A549 (cell line): Measurements from ENCODE around the gene EOMES. TPM values are rescaled to one million over a fixed set of nuclear protein-coding genes. Genes with fewer than 3 reads are reported as not detected.

Source experiments
- ATAC-seq, 2 experiments: fragments of 200-7000 bp in 1 of 2; fragments of >200 bp in 1 of 2; cut with Nextera tagmentation in 1 of 2; cut with Tn5 transposase in 1 of 2; 3 replicates each; pipeline versions ENCODE4 v1.8.0 to v1.9.1; 2018 to 2020; ENCODE audit warnings: mild to moderate bottlenecking in 1 of 2, moderate library complexity in 1 of 2
- CTCF ChIA-PET: fragments of 300-600 bp; sonication (Branson Sonifier 250); formaldehyde crosslinking; extraction: SDS; loops from one replicate; lab custom pipeline; 2021; ENCODE audit warnings: antibody characterized with exemption, inconsistent platforms; lab: Yijun Ruan, JAX
- POLR2A ChIA-PET: fragments of 350-600 bp; formaldehyde crosslinking; extraction: SDS; loops from one replicate; lab custom pipeline; 2021; ENCODE audit warnings: antibody characterized with exemption, inconsistent platforms; lab: Yijun Ruan, JAX
- DNase-seq, 2 experiments: peaks; one replicate each; pipeline versions ENCODE4 v3.0.0 to v3.0.0-alpha.2; 2011 to 2016; ENCODE audit warnings: low read depth in 1 of 2, low spot score in 1 of 2
- FAIRE-seq: peaks from 2 replicates; lab custom pipeline; 2011; peaks lifted over from hg19 to GRCh38; lab: Jason Lieb, UNC
- H3K27ac ChIP-seq, 2 experiments: fragments of >200 bp; sonication (Bioruptor Twin); formaldehyde crosslinking; 3 replicates each; pipeline ENCODE4 v1.5.1; 2016 to 2017
- H3K4me1 ChIP-seq: fragments of >200 bp; sonication (Bioruptor Twin); formaldehyde crosslinking; 3 replicates; pipeline ENCODE4 v1.6.1; 2016
- H3K4me2 ChIP-seq: fragments of >200 bp; sonication (Bioruptor Twin); formaldehyde crosslinking; 3 replicates; pipeline ENCODE4 v1.6.1; 2016
- H3K4me3 ChIP-seq: fragments of >200 bp; sonication (Bioruptor Twin); formaldehyde crosslinking; 3 replicates; pipeline ENCODE4 v1.5.1; 2016
- H3K9me3 ChIP-seq: fragments of >200 bp; sonication (Bioruptor Twin); formaldehyde crosslinking; 3 replicates; pipeline ENCODE4 v1.6.1; 2016
- BHLHE40 ChIP-seq: IDR thresholded peaks from 2 replicates; pipeline ENCODE4 v1.6.1; 2012; ENCODE audit warnings: low read depth, low read length, inconsistent platforms
- CBX8 ChIP-seq: fragments of 200-600 bp; sonication (generic); IDR thresholded peaks from 2 replicates; pipeline ENCODE4 v1.6.1; 2016
- CHD2 ChIP-seq: fragments of 150-350 bp; IDR thresholded peaks from 2 replicates; pipeline ENCODE4 v1.6.1; 2014; ENCODE audit warnings: low read length; ENCODE audit not compliant: partially characterized antibody
- CHD4 ChIP-seq: fragments of 200-600 bp; sonication (generic); IDR thresholded peaks from 2 replicates; pipeline ENCODE4 v1.6.1; 2016; ENCODE audit warnings: antibody characterized with exemption, mild to moderate bottlenecking, borderline replicate concordance
- CTCF ChIP-seq: fragments of >200 bp; sonication (Bioruptor Twin); formaldehyde crosslinking; IDR thresholded peaks from 3 replicates; pipeline ENCODE4 v1.5.1; 2016
- EHMT2 ChIP-seq: fragments of 200-600 bp; sonication (generic); IDR thresholded peaks from 2 replicates; pipeline ENCODE4 v1.6.1; 2016; ENCODE audit warnings: antibody characterized with exemption, low read depth, mild to moderate bottlenecking, moderate library complexity
- GATA3 ChIP-seq: IDR thresholded peaks from 2 replicates; pipeline ENCODE4 v1.6.1; 2012; ENCODE audit warnings: borderline replicate concordance
- HEYL ChIP-seq: fragments of 250-450 bp; sonication (Bioruptor Pico); IDR thresholded peaks from 2 replicates; pipeline ENCODE4 v1.8.0; 2021; ENCODE audit warnings: mild to moderate bottlenecking, moderate library complexity
- HMGXB4 ChIP-seq: fragments of 250-450 bp; sonication (Bioruptor Pico); IDR thresholded peaks from 2 replicates; pipeline ENCODE4 v1.5.0; 2021; ENCODE audit warnings: mild to moderate bottlenecking, moderate library complexity, borderline replicate concordance
- HOXA7 ChIP-seq: fragments of 250-450 bp; sonication (Bioruptor Pico); IDR thresholded peaks from 2 replicates; pipeline ENCODE4 v1.5.0; 2020; ENCODE audit warnings: mild to moderate bottlenecking, moderate library complexity
- HOXB13 ChIP-seq: fragments of 250-450 bp; sonication (Bioruptor Pico); IDR thresholded peaks from 2 replicates; pipeline ENCODE4 v1.5.0; 2020; ENCODE audit warnings: low read depth, mild to moderate bottlenecking, moderate library complexity
- MAFK ChIP-seq: fragments of 450-650 bp; IDR thresholded peaks from 2 replicates; pipeline ENCODE4 v1.6.1; 2014; ENCODE audit not compliant: partially characterized antibody
- MAX ChIP-seq: IDR thresholded peaks from 2 replicates; pipeline ENCODE4 v1.6.1; 2012
- NFE2L2 ChIP-seq: fragments of 150-350 bp; conservative IDR thresholded peaks from 2 replicates; pipeline ENCODE4 v1.6.1; 2014; ENCODE audit warnings: low read length
- PHF8 ChIP-seq: fragments of 200-600 bp; sonication (generic); IDR thresholded peaks from 2 replicates; pipeline ENCODE4 v1.6.1; 2016; ENCODE audit warnings: low read depth, mild to moderate bottlenecking, antibody characterized with exemption, moderate library complexity, borderline replicate concordance
- RNF2 ChIP-seq: fragments of 200-600 bp; sonication (generic); IDR thresholded peaks from 2 replicates; pipeline ENCODE4 v1.6.1; 2016; ENCODE audit warnings: low read depth, mild to moderate bottlenecking, antibody characterized with exemption, moderate library complexity, borderline replicate concordance
- SREBF2 ChIP-seq: fragments of 450-650 bp; IDR thresholded peaks from 2 replicates; pipeline ENCODE4 v1.6.1; 2014; ENCODE audit warnings: mild to moderate bottlenecking, moderate library complexity
- TFCP2L1 ChIP-seq: fragments of 250-450 bp; sonication (Bioruptor Pico); IDR thresholded peaks from 2 replicates; pipeline ENCODE4 v1.5.0; 2021; ENCODE audit warnings: mild to moderate bottlenecking
- TP53 ChIP-seq: fragments of 250-450 bp; sonication (Bioruptor Pico); IDR thresholded peaks from 2 replicates; pipeline ENCODE4 v1.5.0; 2021; ENCODE audit warnings: mild to moderate bottlenecking, moderate library complexity
- ZC3H11A ChIP-seq: fragments of 450-650 bp; IDR thresholded peaks from 2 replicates; pipeline ENCODE4 v1.6.1; 2014; ENCODE audit warnings: antibody characterized with exemption, mild to moderate bottlenecking
- WGBS: methylation state at CpG from one replicate; pipeline ENCODE4 v1.1.6; 2017; ENCODE audit errors: missing lambda C conversion rate; 5-methylcytosine and 5-hydroxymethylcytosine counted together
- polyA plus RNA-seq, 4 experiments: library from polyadenylated mRNA; depleted of rRNA in 3 of 4; stranded (reverse); fragments of >200 nt; fragmentation: RNase III in 1 of 4; extraction: RNeasy Plus Mini Kit Qiagen cat#74134 plus additional on column Dnase treatment in 1 of 4; gene quantifications; 2 replicates in 3 of 4; 3 replicates in 1 of 4; pipeline ENCODE4 v1.2.3, GENCODE V29; 2011 to 2017

Gene EOMES
- polyA plus RNA-seq, 2 of the 4 experiments (the other 2 are of a cell fraction): 0.84 to 1.2 TPM

GRCh38 chr3:27715863-27716262 is 6.3 kb downstream of the EOMES start:
- CTCF ChIA-PET: interaction anchor here (0.8 kb wide), 1 partner anchor 11 kb away, joined by 5 read pairs; no protein-coding TSS in a partner anchor
- no peak overlapping the region; a peak in 1 of 6 replicates for H3K27ac ChIP-seq
- 72% methylated on average over 4 of the region's 4 CpGs for WGBS
- H3K9me3 ChIP-seq: no peaks in the 10 kb centered on the region
- H3K4me1 ChIP-seq: peaks cover 14% of the 10 kb centered on the region; the same call in 2 of the 3 replicates
- POLR2A ChIA-PET: no interaction called here
- no peak overlapping the region for H3K4me3 ChIP-seq
- FAIRE-seq (no peak), DNase-seq (no peak), ATAC-seq (no peak)
- no peak for TF ChIP-seq CHD2
- no peak for TF ChIP-seq HMGXB4 (CRISPR knock-in tag)
- no peak for TF ChIP-seq TFCP2L1 (CRISPR knock-in tag)
- TF ChIP-seq NFE2L2: no peak
- TF ChIP-seq CHD4: no peak
- TF ChIP-seq GATA3: no peak
- no peak for TF ChIP-seq RNF2
- H3K4me2 ChIP-seq: 0 out of 3 replicates have a peak overlapping the region, but pooled peaks have one; percentile 63

GRCh38 chr3:27715454-27715806 is 6.7 kb downstream of the EOMES start:
- H3K27ac ChIP-seq: peak overlapping the region; percentile 23 to 69; a peak in 3 of 6 replicates
- no peak for ATAC-seq
- DNase-seq: no peak
- H3K4me2 ChIP-seq: peak overlapping the region; percentile 63
- 60% methylated on average over 9 of the region's 11 CpGs for WGBS
- H3K4me1 ChIP-seq: peaks cover 14% of the 10 kb centered on the region; the same call in 2 of the 3 replicates
- peak overlapping the region; percentile 19; the same call in 1 of the 3 replicates for H3K4me3 ChIP-seq
- ChIA-PET POLR2A (no interaction called here), CTCF (interaction anchor here (0.8 kb wide), 1 partner anchor 11 kb away, joined by 5 read pairs; no protein-coding TSS in a partner anchor)
- no peak for TF ChIP-seq TP53 (CRISPR knock-in tag)
- TF ChIP-seq HOXB13 (CRISPR knock-in tag): no peak
- no peak for TF ChIP-seq SREBF2
- no peak for TF ChIP-seq CBX8
- no peak for TF ChIP-seq MAFK
- no peak for TF ChIP-seq HEYL (CRISPR knock-in tag)
- TF ChIP-seq EHMT2: no peak
- TF ChIP-seq HOXA7: no peak
- no peak for FAIRE-seq
- no peaks in the 10 kb centered on the region for H3K9me3 ChIP-seq

GRCh38 chr3:27714692-27715453 is 7.2 kb downstream of the EOMES start:
- TF ChIP-seq MAX (no peak), BHLHE40 (no peak), CTCF (no peak), TFCP2L1 (CRISPR knock-in tag) (no peak), PHF8 (no peak), ZC3H11A (no peak)
- no peak for FAIRE-seq
- 74% methylated on average over 51 of the region's 52 CpGs for WGBS
- Histone ChIP-seq H3K4me1 (peaks cover 14% of the 10 kb centered on the region; the same call in 2 of the 3 replicates), H3K4me3 (peak overlapping the region; percentile 19; the same call in 1 of the 3 replicates), H3K4me2 (peak overlapping the region; percentile 63), H3K9me3 (no peaks in the 10 kb centered on the region), H3K27ac (peak overlapping the region; percentile 23 to 69; a peak in 3 of 6 replicates)
- ATAC-seq: peak in 1 of 2 experiments; percentile 22; a peak in 2 of 6 replicates
- POLR2A ChIA-PET: no interaction called here
- CTCF ChIA-PET: no interaction called here
- DNase-seq: no peak
